OCI-LY7 (cell line): ENCODE measurements around the gene AFF2. TPM values are rescaled to one million over a fixed set of nuclear protein-coding genes. Genes with fewer than 3 reads are reported as not detected.

Experiments used
- BruUV-seq: library from RNA; stranded (reverse); fragments of 400-500 nt; replicated peaks from 2 replicates; lab custom pipeline; 2021; lab: Mats Ljungman, UMichigan
- CTCF ChIA-PET: fragments of 300-600 bp; sonication (Branson Sonifier 250); formaldehyde crosslinking; loops from one replicate; lab custom pipeline; 2022; ENCODE audit warnings: antibody characterized with exemption; ENCODE audit not compliant: unreplicated experiment; lab: Charles Lee
- POLR2A ChIA-PET: fragments of 300-600 bp; sonication (Branson Sonifier 250); formaldehyde crosslinking; loops from one replicate; lab custom pipeline; 2022; ENCODE audit warnings: antibody characterized with exemption; lab: Charles Lee
- DNase-seq: peaks from one replicate; pipeline ENCODE4 v3.0.0-alpha.2; 2015; ENCODE audit warnings: low spot score
- H2AFZ ChIP-seq: fragments of 200-600 bp; sonication (generic), shearing (Covaris generic); 2 replicates; pipeline ENCODE4 v1.6.1; 2014; ENCODE audit warnings: mild to moderate bottlenecking, antibody characterized with exemption, low read length, moderate library complexity
- H3K27ac ChIP-seq: fragments of 200-600 bp; sonication (generic); 2 replicates; pipeline ENCODE4 v1.5.1; 2014; ENCODE audit warnings: mixed run types, low read depth, mild to moderate bottlenecking, moderate library complexity, low read length, inconsistent platforms; ENCODE audit not compliant: poor library complexity, severe bottlenecking
- H3K36me3 ChIP-seq: fragments of 200-600 bp; sonication (generic); 2 replicates; pipeline ENCODE4 v1.6.1; 2014; ENCODE audit warnings: mild to moderate bottlenecking, antibody characterized with exemption, low read length, moderate library complexity, mixed read lengths; ENCODE audit not compliant: insufficient read depth
- H3K4me1 ChIP-seq: fragments of 200-600 bp; sonication (generic); 2 replicates; pipeline ENCODE4 v1.5.1; 2014; ENCODE audit warnings: mild to moderate bottlenecking, low read length; ENCODE audit not compliant: insufficient read depth, poor library complexity, severe bottlenecking
- H3K4me2 ChIP-seq: fragments of 200-600 bp; sonication (generic); 2 replicates; pipeline ENCODE4 v1.6.1; 2014; ENCODE audit warnings: mild to moderate bottlenecking, low read length
- H3K4me3 ChIP-seq: fragments of 200-600 bp; sonication (generic); 2 replicates; pipeline ENCODE4 v1.5.1; 2014; ENCODE audit warnings: mild to moderate bottlenecking, low read depth, low read length; ENCODE audit not compliant: poor library complexity, severe bottlenecking
- H3K79me2 ChIP-seq: fragments of 200-600 bp; sonication (generic); 2 replicates; pipeline ENCODE4 v1.6.1; 2016; ENCODE audit warnings: low read depth, mild to moderate bottlenecking, low read length, moderate library complexity, mixed read lengths; ENCODE audit not compliant: insufficient read depth
- H3K9me2 ChIP-seq: fragments of 200-600 bp; sonication (generic); 2 replicates; pipeline ENCODE4 v1.6.1; 2016; ENCODE audit warnings: mild to moderate bottlenecking, low read length, mixed read lengths; ENCODE audit not compliant: insufficient read depth
- H3K9me3 ChIP-seq: fragments of 200-600 bp; sonication (generic); 2 replicates; pipeline ENCODE4 v1.6.1; 2014; ENCODE audit warnings: mild to moderate bottlenecking, mixed run types, low read length, mixed read lengths
- H4K20me1 ChIP-seq: fragments of 200-600 bp; sonication (generic); 2 replicates; pipeline ENCODE4 v1.6.1; 2014; ENCODE audit warnings: mild to moderate bottlenecking, antibody characterized with exemption, low read length, moderate library complexity, mixed read lengths; ENCODE audit not compliant: insufficient read depth
- CTCF ChIP-seq: fragments of 200-600 bp; sonication (generic); conservative IDR thresholded peaks from 2 replicates; pipeline ENCODE4 v1.5.1; 2014; ENCODE audit warnings: mild to moderate bottlenecking, antibody characterized with exemption, low read length, moderate library complexity, mixed read lengths
- EZH2phosphoT487 ChIP-seq: fragments of 200-600 bp; sonication (generic); IDR thresholded peaks from 2 replicates; pipeline ENCODE4 v1.6.1; 2018; ENCODE audit warnings: low read depth, borderline replicate concordance, mild to moderate bottlenecking, mixed run types, antibody characterized with exemption, low read length, moderate library complexity, mixed read lengths
- intact Hi-C: fragments of 100-400 bp; cut with micrococcal nuclease; formaldehyde crosslinking; loops from one replicate; pipeline ENCODE4 v1.10.0; 2022; ENCODE audit not compliant: unreplicated experiment
- total RNA-seq, 2 experiments: library from RNA; depleted of rRNA in 1 of 2; stranded (reverse); fragments of >200 nt in 1 of 2; shearing (Covaris generic) in 1 of 2; gene quantifications; 2 replicates each; pipeline ENCODE4 v1.2.3, GENCODE V29; 2014 to 2022

AFF2 gene
- total RNA-seq, 2 experiments from 2014 or later, result 102 to 106 TPM

GRCh38 chrX:149010013-149010852, 509.8 kb downstream of the AFF2 start:
- intact Hi-C loops, result no loop called here
- Histone ChIP-seq H3K4me1 (no peaks in the 10 kb centered on the region), H3K4me3 (no peak overlapping the region), H3K4me2 (no peak overlapping the region), H3K79me2 (no peaks in the 10 kb centered on the region), H4K20me1 (no peaks in the 10 kb centered on the region), H3K27ac (no peak overlapping the region), H2AFZ (no peak overlapping the region), H3K36me3 (no peaks in the 10 kb centered on the region), H3K9me2 (no peaks in the 10 kb centered on the region), H3K9me3 (no peaks in the 10 kb centered on the region)
- no peak for DNase-seq
- no peak for TF ChIP-seq EZH2phosphoT487
- no peak for TF ChIP-seq CTCF
- ChIA-PET POLR2A (no interaction called here), CTCF (no interaction called here)
- BruUV-seq, result no TSS peak

GRCh38 chrX:149010853-149011224, 510.4 kb downstream of the AFF2 start:
- POLR2A ChIA-PET, result no interaction called here
- DNase-seq, result no peak
- Histone ChIP-seq H3K36me3 (no peaks in the 10 kb centered on the region), H3K9me3 (no peaks in the 10 kb centered on the region), H3K4me1 (no peaks in the 10 kb centered on the region), H3K9me2 (no peaks in the 10 kb centered on the region), H3K4me2 (no peak overlapping the region), H3K4me3 (no peak overlapping the region), H3K27ac (no peak overlapping the region), H2AFZ (no peak overlapping the region), H3K79me2 (no peaks in the 10 kb centered on the region), H4K20me1 (no peaks in the 10 kb centered on the region)
- no TSS peak for BruUV-seq
- intact Hi-C loops, result no loop called here
- TF ChIP-seq EZH2phosphoT487 (no peak), CTCF (no peak)
- CTCF ChIA-PET, result no interaction called here

GRCh38 chrX:149013081-149013480, 512.7 kb downstream of the AFF2 start:
- ChIA-PET CTCF (no interaction called here), POLR2A (no interaction called here)
- Histone ChIP-seq H2AFZ (no peak overlapping the region), H4K20me1 (no peaks in the 10 kb centered on the region), H3K79me2 (no peaks in the 10 kb centered on the region), H3K36me3 (no peaks in the 10 kb centered on the region), H3K27ac (no peak overlapping the region), H3K9me3 (no peaks in the 10 kb centered on the region), H3K4me2 (no peak overlapping the region), H3K4me1 (no peaks in the 10 kb centered on the region), H3K9me2 (no peaks in the 10 kb centered on the region), H3K4me3 (no peak overlapping the region)
- DNase-seq, result no peak
- TF ChIP-seq EZH2phosphoT487, result no peak
- no peak for TF ChIP-seq CTCF
- intact Hi-C loops, result no loop called here
- BruUV-seq, result no TSS peak
